B cell (primary cell): ENCODE results near the gene MYO10. TPM values are rescaled to one million over a fixed set of nuclear protein-coding genes. Genes with fewer than 3 reads are reported as not detected.

Experiments used
- ATAC-seq: fragments of 200-7000 bp; cut with Tn5 transposase; one replicate; pipeline ENCODE4 v1.10.0; 2021; ENCODE audit warnings: low read depth, mild to moderate bottlenecking, moderate number of reproducible peaks, moderate library complexity
- CTCF ChIA-PET: fragments of 350-600 bp; sonication (Branson Sonifier 250); formaldehyde crosslinking; loops from one replicate; lab custom pipeline; 2021; ENCODE audit warnings: antibody characterized with exemption, inconsistent platforms; lab: Charles Lee
- POLR2A ChIA-PET: fragments of 350-600 bp; sonication (Branson Sonifier 250); formaldehyde crosslinking; loops from one replicate; lab custom pipeline; 2021; ENCODE audit warnings: antibody characterized with exemption; lab: Charles Lee
- DNase-seq: peaks from one replicate; pipeline ENCODE4 v3.0.0; 2013
- H2AFZ ChIP-seq: 2 replicates; pipeline ENCODE4 v1.6.1; 2012; ENCODE audit warnings: mild to moderate bottlenecking, low read depth, low read length; ENCODE audit not compliant: insufficient read depth, poor library complexity, severe bottlenecking
- H3K27ac ChIP-seq, 2 donors: 1 replicate in 1 of 2; 2 replicates in 1 of 2; pipeline ENCODE4 v1.5.1; 2012 to 2013; ENCODE audit warnings: low read length in 2 of 2, mild to moderate bottlenecking in 2 of 2, moderate library complexity in 1 of 2
- H3K27me3 ChIP-seq, 4 experiments: fragments of 200-600 bp in 1 of 4; sonication (generic) in 1 of 4; replicated peaks in 1 of 4; 1 replicate in 2 of 4; 2 replicates in 2 of 4; pipeline versions ENCODE4 v1.6.1 to v1.7.0; 2013 to 2016; ENCODE audit warnings: low read length in 3 of 4, mild to moderate bottlenecking in 2 of 4, mixed read lengths in 1 of 4, moderate library complexity in 1 of 4; ENCODE audit not compliant: insufficient read depth in 4 of 4, control insufficient read depth in 3 of 4; ENCODE audit errors: control extremely low read depth in 1 of 4
- H3K36me3 ChIP-seq, 2 experiments: replicated peaks in 1 of 2; 1 replicate in 1 of 2; 2 replicates in 1 of 2; pipeline versions ENCODE4 v1.6.1 to v1.7.1; 2013; ENCODE audit warnings: low read length in 1 of 2; ENCODE audit not compliant: insufficient read depth in 2 of 2, control insufficient read depth in 1 of 2; ENCODE audit errors: control extremely low read depth in 1 of 2, extremely low read depth in 1 of 2
- H3K4me1 ChIP-seq, 2 donors: fragments of 200-600 bp in 1 of 2; sonication (generic) in 1 of 2; 1 replicate in 1 of 2; 2 replicates in 1 of 2; pipeline versions ENCODE4 v1.5.1 to v1.6.1; 2013 to 2017; ENCODE audit warnings: low read length in 2 of 2; ENCODE audit not compliant: control insufficient read depth in 2 of 2, insufficient read depth in 2 of 2
- H3K4me2 ChIP-seq: replicated peaks from 2 replicates; pipeline ENCODE3; 2012; ENCODE audit warnings: mild to moderate bottlenecking, low read depth, low read length; ENCODE audit not compliant: poor library complexity, severe bottlenecking
- H3K4me3 ChIP-seq, 5 experiments: fragments of 200-600 bp in 1 of 5; sonication (generic) in 1 of 5; 1 replicate in 3 of 5; 2 replicates in 2 of 5; pipeline versions ENCODE4 v1.5.1 to v1.7.0; 2011 to 2016; ENCODE audit warnings: low read length in 4 of 5, mild to moderate bottlenecking in 4 of 5, low read depth in 2 of 5, control low read depth in 1 of 5, moderate library complexity in 1 of 5; ENCODE audit not compliant: insufficient read depth in 1 of 5; ENCODE audit errors: control extremely low read depth in 1 of 5, extremely low read depth in 1 of 5
- H3K79me2 ChIP-seq: fragments of 200-600 bp; sonication (generic); one replicate; pipeline ENCODE4 v1.6.0; 2016; ENCODE audit warnings: low read length; ENCODE audit not compliant: control insufficient read depth, insufficient read depth
- H3K9ac ChIP-seq: fragments of 200-600 bp; sonication (generic); 2 replicates; pipeline ENCODE4 v1.6.1; 2017; ENCODE audit warnings: mild to moderate bottlenecking, low read length, moderate library complexity
- H3K9me3 ChIP-seq, 3 donors: one replicate each; pipeline versions ENCODE4 v1.6.1 to v1.7.1; 2013; ENCODE audit warnings: low read length in 2 of 3; ENCODE audit not compliant: control insufficient read depth in 2 of 3, insufficient read depth in 1 of 3; ENCODE audit errors: control extremely low read depth in 1 of 3
- H4K20me1 ChIP-seq: 2 replicates; pipeline ENCODE4 v1.6.0; 2012; ENCODE audit warnings: mild to moderate bottlenecking, low read length; ENCODE audit not compliant: insufficient read depth, control insufficient read depth, poor library complexity, severe bottlenecking
- H3K27ac Mint-ChIP-seq: one replicate; pipeline ENCODE4 v1.8.0; 2021; ENCODE audit warnings: mixed read lengths
- H3K27me3 Mint-ChIP-seq: one replicate; pipeline ENCODE4 v1.8.0; 2021; ENCODE audit warnings: mixed read lengths
- H3K4me1 Mint-ChIP-seq: one replicate; pipeline ENCODE4 v1.8.0; 2021; ENCODE audit warnings: mixed read lengths
- H3K4me3 Mint-ChIP-seq: one replicate; pipeline ENCODE4 v1.8.0; 2021; ENCODE audit warnings: mixed read lengths
- H3K9me3 Mint-ChIP-seq: one replicate; pipeline ENCODE4 v1.8.0; 2022; ENCODE audit warnings: mixed read lengths; ENCODE audit not compliant: insufficient read depth
- CTCF ChIP-seq: fragments of 200-600 bp; IDR thresholded peaks from one replicate; pipeline ENCODE4 v1.8.0; 2022; ENCODE audit warnings: antibody characterized with exemption, mild to moderate bottlenecking
- EZH2 ChIP-seq: IDR thresholded peaks from 2 replicates; pipeline ENCODE4 v1.6.1; 2012; ENCODE audit warnings: borderline replicate concordance, low read depth, mild to moderate bottlenecking, moderate library complexity, low read length; ENCODE audit not compliant: insufficient read depth, poor library complexity, severe bottlenecking
- WGBS: methylation state at CpG from one replicate; pipeline ENCODE4 v1.1.5; 2013; ENCODE audit warnings: missing lambda C conversion rate; ENCODE audit not compliant: insufficient coverage; 5-methylcytosine and 5-hydroxymethylcytosine counted together
- intact Hi-C: fragments of 100-400 bp; cut with micrococcal nuclease; formaldehyde crosslinking; loops from one replicate; pipeline ENCODE4 v1.10.0; 2022
- polyA plus RNA-seq: library from polyadenylated mRNA; depleted of rRNA; stranded (reverse); fragments of >200 nt; gene quantifications from 2 replicates; pipeline ENCODE4 v1.2.3, GENCODE V29; 2012
- total RNA-seq, 2 donors: library from RNA; stranded (reverse); fragments of 120-200 nt in 1 of 2; gene quantifications; 1 replicate in 1 of 2; 2 replicates in 1 of 2; pipeline versions ENCODE4 v1.2.3 to v1.2.4, GENCODE V29; 2013 to 2022

Gene MYO10
- total and polyA plus RNA-seq, 2 donors (not counting 1 experiment from before 2014, with no cell fraction given), result 0.10 TPM; not detected in 1

GRCh38 chr5:16791036-16791705, 144.9 kb downstream of the MYO10 start:
- Mint-ChIP-seq H3K27ac (no peak overlapping the region), H3K4me3 (no peak overlapping the region), H3K27me3 (peaks cover 2% of the 10 kb centered on the region), H3K9me3 (no peaks in the 10 kb centered on the region), H3K4me1 (no peaks in the 10 kb centered on the region)
- Histone ChIP-seq H3K36me3 (no peaks in the 10 kb centered on the region), H3K79me2 (no peaks in the 10 kb centered on the region), H3K27ac (no peak overlapping the region), H3K9me3 (no peaks in the 10 kb centered on the region), H3K4me2 (no peak overlapping the region), H3K27me3 (no peaks in the 10 kb centered on the region), H2AFZ (no peak overlapping the region), H3K4me1 (no peaks in the 10 kb centered on the region), H3K4me3 (no peak overlapping the region), H4K20me1 (no peaks in the 10 kb centered on the region), H3K9ac (no peak overlapping the region)
- intact Hi-C loops, result loop anchor here (1.0 kb wide), 2 partner anchors 398 to 412 kb away; no protein-coding TSS in a partner anchor
- ChIA-PET CTCF (interaction anchor here (0.7 to 1.9 kb wide), 12 partner anchors 7 to 1524 kb away, joined by 3 to 23 read pairs (median 3); no protein-coding TSS in a partner anchor), POLR2A (no interaction called here)
- ATAC-seq (no peak), DNase-seq (peak; percentile 55)
- no peak for TF ChIP-seq EZH2
- peak; percentile 83 for TF ChIP-seq CTCF
- WGBS, result 29% methylated on average over 1 of the region's 6 CpGs

- Histone ChIP-seq H3K27ac (no peak overlapping the region), H3K9ac (no peak overlapping the region), H4K20me1 (no peaks in the 10 kb centered on the region), H2AFZ (no peak overlapping the region), H3K4me1 (no peaks in the 10 kb centered on the region), H3K4me2 (no peak overlapping the region), H3K36me3 (no peaks in the 10 kb centered on the region), H3K9me3 (no peaks in the 10 kb centered on the region), H3K4me3 (no peak overlapping the region), H3K27me3 (no peaks in the 10 kb centered on the region), H3K79me2 (no peaks in the 10 kb centered on the region)
- POLR2A ChIA-PET, result no interaction called here
- no peak for TF ChIP-seq EZH2
- no peak for TF ChIP-seq CTCF
- Mint-ChIP-seq H3K9me3 (no peaks in the 10 kb centered on the region), H3K27me3 (peaks cover 18% of the 10 kb centered on the region), H3K27ac (no peak overlapping the region), H3K4me3 (no peak overlapping the region), H3K4me1 (peaks cover 9% of the 10 kb centered on the region)
- DNase-seq (no peak), ATAC-seq (no peak)
- CTCF ChIA-PET, result interaction anchor here (1.2 kb wide), 1 partner anchor 402 kb away, joined by 5 read pairs; no protein-coding TSS in a partner anchor
- 78% methylated on average over 5 of the region's 5 CpGs for WGBS
- intact Hi-C loops, result no loop called here
These were observed 147.1 kb downstream of the MYO10 start for GRCh38 chr5:16788957-16789356.
